HEK293 (cell line): Measurements from ENCODE around the gene PNKD.

Source experiments
- CTCF ChIA-PET: fragments of 350-600 bp; formaldehyde crosslinking; extraction: SDS; loops from one replicate; lab custom pipeline; 2021; ENCODE audit warnings: antibody characterized with exemption; lab: Yijun Ruan, JAX
- POLR2A ChIA-PET: fragments of 300-600 bp; formaldehyde crosslinking; extraction: SDS; loops from one replicate; lab custom pipeline; 2020; ENCODE audit warnings: antibody characterized with exemption, inconsistent platforms; lab: Yijun Ruan, JAX
- H3K27ac ChIP-seq: fragments of 200-500 bp; sonication (Bioruptor generic); 2 replicates; pipeline ENCODE4 v1.5.1; 2014; ENCODE audit warnings: low read depth, low read length, control low read depth, inconsistent platforms; ENCODE audit errors: extremely low read depth
- H3K36me3 ChIP-seq, 2 experiments: fragments of 200-500 bp in 1 of 2; sonication (Bioruptor generic) in 1 of 2; 1 replicate in 1 of 2; 2 replicates in 1 of 2; pipeline ENCODE4 v1.5.1; 2014 to 2017; ENCODE audit warnings: inconsistent platforms in 2 of 2, low read length in 2 of 2; ENCODE audit not compliant: control insufficient read depth in 2 of 2, insufficient read depth in 1 of 2
- H3K4me1 ChIP-seq: fragments of 200-500 bp; sonication (Bioruptor generic); 2 replicates; pipeline ENCODE4 v1.5.1; 2014; ENCODE audit warnings: mild to moderate bottlenecking, low read length, inconsistent platforms; ENCODE audit not compliant: control insufficient read depth, insufficient read depth
- H3K4me3 ChIP-seq: 2 replicates; pipeline ENCODE4 v1.5.1; 2011; ENCODE audit warnings: low read depth, mild to moderate bottlenecking, control low read depth, low read length, moderate library complexity
- H3K9me3 ChIP-seq: fragments of 200-500 bp; sonication (Bioruptor generic); 2 replicates; pipeline ENCODE4 v1.5.1; 2014; ENCODE audit warnings: low read depth, low read length, inconsistent platforms; ENCODE audit not compliant: control insufficient read depth, insufficient read depth
- BCL11B ChIP-seq: fragments of 450-650 bp; formaldehyde crosslinking; IDR thresholded peaks from 2 replicates; pipeline ENCODE4 v1.5.1; 2016; ENCODE audit warnings: low read depth, missing biosample characterization, missing genetic modification characterization
- KLF8 ChIP-seq: fragments of 450-650 bp; formaldehyde crosslinking; IDR thresholded peaks from 2 replicates; pipeline ENCODE4 v1.5.1; 2016; ENCODE audit warnings: missing biosample characterization, missing genetic modification characterization
- OVOL3 ChIP-seq: fragments of 450-650 bp; formaldehyde crosslinking; IDR thresholded peaks from 2 replicates; pipeline ENCODE4 v1.5.1; 2016; ENCODE audit warnings: missing biosample characterization, missing genetic modification characterization
- PRDM10 ChIP-seq: fragments of 450-650 bp; formaldehyde crosslinking; IDR thresholded peaks from 2 replicates; pipeline ENCODE4 v1.5.1; 2016; ENCODE audit warnings: missing biosample characterization, missing genetic modification characterization
- WT1 ChIP-seq: fragments of 450-650 bp; formaldehyde crosslinking; IDR thresholded peaks from 2 replicates; pipeline ENCODE4 v1.5.1; 2016; ENCODE audit warnings: missing biosample characterization, missing genetic modification characterization
- ZBTB17 ChIP-seq: fragments of 450-650 bp; formaldehyde crosslinking; IDR thresholded peaks from 2 replicates; pipeline ENCODE4 v1.5.1; 2016; ENCODE audit warnings: missing biosample characterization, missing genetic modification characterization
- ZBTB21 ChIP-seq: fragments of 450-650 bp; formaldehyde crosslinking; IDR thresholded peaks from 2 replicates; pipeline ENCODE4 v1.5.1; 2017; ENCODE audit warnings: missing biosample characterization, missing genetic modification characterization
- ZNF121 ChIP-seq: fragments of 450-650 bp; formaldehyde crosslinking; IDR thresholded peaks from 2 replicates; pipeline ENCODE4 v1.5.1; 2016; ENCODE audit warnings: missing biosample characterization, missing genetic modification characterization
- ZNF155 ChIP-seq: fragments of 450-650 bp; formaldehyde crosslinking; IDR thresholded peaks from 2 replicates; pipeline ENCODE4 v1.5.1; 2016; ENCODE audit warnings: missing biosample characterization, missing genetic modification characterization
- ZNF221 ChIP-seq: fragments of 450-650 bp; formaldehyde crosslinking; IDR thresholded peaks from 2 replicates; pipeline ENCODE4 v1.5.1; 2017; ENCODE audit warnings: missing biosample characterization, missing genetic modification characterization, borderline replicate concordance
- ZNF223 ChIP-seq: fragments of 450-650 bp; formaldehyde crosslinking; IDR thresholded peaks from 2 replicates; pipeline ENCODE4 v1.5.1; 2016; ENCODE audit warnings: missing biosample characterization, missing genetic modification characterization
- ZNF274 ChIP-seq, 2 experiments: fragments of 200-500 bp in 1 of 2; fragments of 450-650 bp in 1 of 2; sonication (Bioruptor generic) in 1 of 2; formaldehyde crosslinking in 1 of 2; IDR thresholded peaks; 2 replicates each; pipeline versions ENCODE4 v1.5.1 to v1.6.1; 2014 to 2016; ENCODE audit warnings: borderline replicate concordance in 1 of 2, inconsistent platforms in 1 of 2, low read length in 1 of 2, missing biosample characterization in 1 of 2, missing genetic modification characterization in 1 of 2
- ZNF366 ChIP-seq: fragments of 450-650 bp; formaldehyde crosslinking; conservative IDR thresholded peaks from 2 replicates; pipeline ENCODE4 v1.5.1; 2016; ENCODE audit warnings: missing biosample characterization, missing genetic modification characterization
- ZNF426 ChIP-seq: fragments of 450-650 bp; formaldehyde crosslinking; IDR thresholded peaks from 2 replicates; pipeline ENCODE4 v1.5.1; 2017; ENCODE audit warnings: missing biosample characterization, missing genetic modification characterization, mild to moderate bottlenecking, inconsistent platforms, moderate library complexity
- ZNF521 ChIP-seq: fragments of 450-650 bp; formaldehyde crosslinking; IDR thresholded peaks from 2 replicates; pipeline ENCODE4 v1.5.1; 2017; ENCODE audit warnings: missing biosample characterization, mild to moderate bottlenecking, missing genetic modification characterization
- ZNF596 ChIP-seq: fragments of 450-650 bp; IDR thresholded peaks from 2 replicates; pipeline ENCODE4 v1.5.0; 2018; ENCODE audit warnings: missing biosample characterization, mild to moderate bottlenecking, missing genetic modification characterization, moderate library complexity
- ZNF623 ChIP-seq: fragments of 450-650 bp; formaldehyde crosslinking; IDR thresholded peaks from 2 replicates; pipeline ENCODE4 v1.5.1; 2016; ENCODE audit warnings: missing biosample characterization, missing genetic modification characterization
- ZNF624 ChIP-seq: fragments of 450-650 bp; formaldehyde crosslinking; IDR thresholded peaks from 2 replicates; pipeline ENCODE4 v1.5.1; 2017; ENCODE audit warnings: missing biosample characterization, missing genetic modification characterization
- ZNF692 ChIP-seq: fragments of 450-650 bp; formaldehyde crosslinking; IDR thresholded peaks from 2 replicates; pipeline ENCODE4 v1.5.1; 2016; ENCODE audit warnings: missing biosample characterization, missing genetic modification characterization
- ZNF701 ChIP-seq: fragments of 450-650 bp; formaldehyde crosslinking; IDR thresholded peaks from 2 replicates; pipeline ENCODE4 v1.5.1; 2016; ENCODE audit warnings: missing biosample characterization, missing genetic modification characterization
- ZSCAN4 ChIP-seq: fragments of 450-650 bp; formaldehyde crosslinking; IDR thresholded peaks from 2 replicates; pipeline ENCODE4 v1.5.1; 2017; ENCODE audit warnings: missing biosample characterization, missing genetic modification characterization
- ZXDB ChIP-seq: fragments of 450-650 bp; formaldehyde crosslinking; IDR thresholded peaks from 2 replicates; pipeline ENCODE4 v1.5.1; 2016; ENCODE audit warnings: missing biosample characterization, missing genetic modification characterization
- TF ChIP-seq, protein P1 (sequence below): fragments of 450-650 bp; formaldehyde crosslinking; IDR thresholded peaks from 2 replicates; pipeline ENCODE4 v1.5.1; 2016; ENCODE audit warnings: missing biosample characterization, missing genetic modification characterization

PNKD gene

DNA sequence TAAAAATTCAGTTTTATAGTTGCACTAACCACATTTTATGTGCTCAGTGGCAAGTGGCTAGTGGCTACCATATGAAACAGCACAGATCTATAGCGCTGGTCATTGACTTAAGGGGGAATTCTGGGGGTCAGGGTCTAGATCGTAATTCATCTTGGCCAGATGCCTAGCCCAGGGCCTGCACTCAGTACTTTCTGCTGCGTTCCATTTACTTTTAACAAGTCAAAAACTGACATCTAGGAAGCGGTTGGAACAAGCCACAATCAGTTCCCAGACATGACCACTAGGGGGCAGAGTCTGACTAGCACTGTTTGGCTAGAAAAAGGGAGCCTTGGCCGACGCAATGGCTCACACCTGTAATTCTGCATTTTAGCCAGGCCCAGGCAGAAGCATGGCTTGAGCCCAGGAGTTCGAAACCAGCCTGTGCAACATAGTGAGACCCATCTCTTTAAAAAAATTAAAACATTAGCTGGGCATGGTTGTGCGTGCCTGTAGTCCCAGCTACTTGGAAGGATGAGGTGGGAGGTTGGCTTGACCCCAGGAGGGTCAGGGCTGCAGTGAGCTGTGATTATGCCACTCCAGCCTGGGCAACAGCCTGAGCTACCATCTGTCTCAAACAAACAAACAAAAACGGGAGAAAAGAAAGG is 31.0 kb downstream of the PNKD start (continued):
- TF ChIP-seq, protein P1, sequence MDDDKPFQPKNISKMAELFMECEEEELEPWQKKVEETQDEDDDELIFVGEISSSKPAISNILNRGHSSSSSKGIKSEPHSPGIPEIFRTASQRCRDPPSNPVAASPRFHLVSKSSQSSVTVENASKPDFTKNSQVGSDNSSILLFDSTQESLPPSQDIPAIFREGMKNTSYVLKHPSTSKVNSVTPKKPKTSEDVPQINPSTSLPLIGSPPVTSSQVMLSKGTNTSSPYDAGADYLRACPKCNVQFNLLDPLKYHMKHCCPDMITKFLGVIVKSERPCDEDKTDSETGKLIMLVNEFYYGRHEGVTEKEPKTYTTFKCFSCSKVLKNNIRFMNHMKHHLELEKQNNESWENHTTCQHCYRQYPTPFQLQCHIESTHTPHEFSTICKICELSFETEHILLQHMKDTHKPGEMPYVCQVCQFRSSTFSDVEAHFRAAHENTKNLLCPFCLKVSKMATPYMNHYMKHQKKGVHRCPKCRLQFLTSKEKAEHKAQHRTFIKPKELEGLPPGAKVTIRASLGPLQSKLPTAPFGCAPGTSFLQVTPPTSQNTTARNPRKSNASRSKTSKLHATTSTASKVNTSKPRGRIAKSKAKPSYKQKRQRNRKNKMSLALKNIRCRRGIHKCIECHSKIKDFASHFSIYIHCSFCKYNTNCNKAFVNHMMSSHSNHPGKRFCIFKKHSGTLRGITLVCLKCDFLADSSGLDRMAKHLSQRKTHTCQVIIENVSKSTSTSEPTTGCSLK: no peak
- TF ChIP-seq ZNF426 (tag by site-specific recombination): no peak
- no peak for TF ChIP-seq ZXDB
- no peak for TF ChIP-seq ZNF596
- no peak for TF ChIP-seq ZNF624 (tag by site-specific recombination)
- no peak for TF ChIP-seq ZNF692 (tag by site-specific recombination)
- no peak for TF ChIP-seq ZNF521 (tag by site-specific recombination)
- no peak for TF ChIP-seq KLF8 (tag by site-specific recombination)
- TF ChIP-seq BCL11B: no peak
- no peak for TF ChIP-seq ZBTB17
- peak; percentile 53; the same call in 1 of the 2 replicates for TF ChIP-seq PRDM10 (tag by site-specific recombination)
- no peak for TF ChIP-seq ZNF274 (IDR thresholded peaks at IDR 0.05; ENCODE audit: low read length)
- TF ChIP-seq ZNF274 (tag by site-specific recombination; IDR thresholded peaks at IDR 0.05; ENCODE audit: borderline replicate concordance): no peak
- no peak for TF ChIP-seq ZNF701
- TF ChIP-seq ZBTB21 (tag by site-specific recombination): no peak
- TF ChIP-seq ZNF155 (tag by site-specific recombination): no peak
- TF ChIP-seq WT1: no peak
- no peak for TF ChIP-seq ZNF366 (tag by site-specific recombination)
- no peak for TF ChIP-seq OVOL3
- no peak for TF ChIP-seq ZNF221 (tag by site-specific recombination)
- no peak for TF ChIP-seq ZNF623 (tag by site-specific recombination)
- TF ChIP-seq, all 188 proteins: peak for 20

DNA sequence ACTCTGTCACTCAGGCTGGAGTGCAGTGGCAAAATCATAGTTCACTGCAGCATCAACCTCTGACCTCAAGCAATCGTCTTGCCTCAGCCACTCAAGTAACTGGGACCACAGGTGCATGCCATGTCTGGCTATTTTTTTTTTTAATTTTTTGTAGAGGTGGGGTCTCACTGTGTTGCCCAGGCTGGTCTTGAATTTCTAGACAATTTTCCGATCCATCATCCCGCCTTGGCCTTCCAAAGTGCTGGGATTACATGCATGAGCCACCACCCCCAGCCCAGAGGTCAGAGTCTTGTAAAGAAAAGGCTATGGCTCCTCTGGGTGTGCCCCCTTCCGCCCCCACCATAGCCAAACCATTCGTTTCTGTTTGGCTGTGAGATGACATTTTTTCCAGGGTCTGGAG is 35.1 kb downstream of the PNKD start:
- no peaks in the 10 kb centered on the region for H3K4me1 ChIP-seq
- no peaks in the 10 kb centered on the region for H3K36me3 ChIP-seq
- H3K9me3 ChIP-seq: no peaks in the 10 kb centered on the region
- no peak overlapping the region for H3K4me3 ChIP-seq
- ChIA-PET POLR2A (no interaction called here), CTCF (interaction anchor here (1.2 kb wide), 1 partner anchor 11 kb away, joined by 4 read pairs; no protein-coding TSS in a partner anchor)
- no peak overlapping the region for H3K27ac ChIP-seq
- TF ChIP-seq ZNF223 (tag by site-specific recombination): no peak
- TF ChIP-seq ZSCAN4 (tag by site-specific recombination): no peak
- TF ChIP-seq ZNF121 (tag by site-specific recombination): peak; percentile 58; the same call in 1 of the 2 replicates
